Measurements from ENCODE around the gene OR52A5.

DNA sequence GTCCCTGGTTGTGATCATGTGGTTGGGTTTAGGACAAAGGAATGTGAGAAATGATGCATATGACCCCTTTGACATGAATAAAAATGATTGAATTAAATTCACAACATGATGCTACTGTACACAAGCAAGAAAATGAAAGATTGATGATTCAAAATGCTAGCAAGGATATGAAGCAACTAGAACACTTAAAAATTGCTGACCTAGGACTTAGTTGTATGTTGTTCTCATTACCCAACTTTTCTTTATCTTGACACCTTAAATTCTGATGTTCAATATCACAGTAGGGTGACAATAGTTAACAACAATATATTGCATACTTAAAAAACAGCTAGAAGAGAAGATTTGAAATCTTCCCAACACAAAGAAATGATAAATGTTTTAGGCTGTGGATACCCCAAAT, 20.6 kb downstream of the OR52A5 start:
- TF ChIP-seq RNF2 (conservative IDR thresholded peaks at IDR 0.05; ENCODE audit: low read depth) (no peak), ONECUT2 (CRISPR knock-in tag; IDR thresholded peaks at IDR 0.05) (no peak), GTF2F1 (IDR thresholded peaks at IDR 0.05; ENCODE audit: low read length) (no peak), CEBPZ (IDR thresholded peaks at IDR 0.05; ENCODE audit: low read length) (no peak)
- TF ChIP-seq, protein P1, sequence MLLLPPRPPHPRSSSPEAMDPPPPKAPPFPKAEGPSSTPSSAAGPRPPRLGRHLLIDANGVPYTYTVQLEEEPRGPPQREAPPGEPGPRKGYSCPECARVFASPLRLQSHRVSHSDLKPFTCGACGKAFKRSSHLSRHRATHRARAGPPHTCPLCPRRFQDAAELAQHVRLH (CRISPR knock-in tag; IDR thresholded peaks at IDR 0.05; ENCODE audit: borderline replicate concordance, low read depth) = no peak
